CD4-positive, alpha-beta T cell (primary cell): ENCODE measurements around the gene JAZF1. TPM values are rescaled to one million over a fixed set of nuclear protein-coding genes. Genes with fewer than 3 reads are reported as not detected.

Experiments
- ATAC-seq: fragments of 200-7000 bp; cut with Tn5 transposase; one replicate; pipeline ENCODE4 v1.10.0; 2022; ENCODE audit warnings: mild to moderate bottlenecking; ENCODE audit not compliant: poor library complexity
- CTCF ChIA-PET: fragments of 350-600 bp; sonication (Branson Sonifier 250); formaldehyde crosslinking; loops from one replicate; lab custom pipeline; 2021; ENCODE audit warnings: antibody characterized with exemption, inconsistent platforms; lab: Charles Lee
- POLR2A ChIA-PET: fragments of 350-600 bp; sonication (Branson Sonifier 250); formaldehyde crosslinking; loops from one replicate; lab custom pipeline; 2021; ENCODE audit warnings: antibody characterized with exemption, inconsistent platforms; lab: Charles Lee
- DNase-seq, 14 experiments: peaks; one replicate each; pipeline ENCODE4 v3.0.0-alpha.2; 2013 to 2020; ENCODE audit warnings: mixed read lengths in 2 of 14
- H3K27ac ChIP-seq, 2 donors: one replicate each; pipeline versions ENCODE4 v1.5.1 to v1.7.0; 2013; ENCODE audit warnings: low read length in 2 of 2, low read depth in 1 of 2, mild to moderate bottlenecking in 1 of 2
- H3K27me3 ChIP-seq, 2 experiments: 1 replicate in 1 of 2; 2 replicates in 1 of 2; pipeline versions ENCODE4 v1.6.1 to v1.7.0; 2013; ENCODE audit warnings: low read length in 2 of 2, control low read depth in 1 of 2, mild to moderate bottlenecking in 1 of 2, moderate library complexity in 1 of 2; ENCODE audit not compliant: insufficient read depth in 2 of 2, control insufficient read depth in 1 of 2
- H3K36me3 ChIP-seq: one replicate; pipeline ENCODE4 v1.6.1; 2013; ENCODE audit warnings: low read length, control low read depth; ENCODE audit not compliant: insufficient read depth
- H3K4me1 ChIP-seq: one replicate; pipeline ENCODE4 v1.6.1; 2013; ENCODE audit warnings: low read length, control low read depth; ENCODE audit not compliant: insufficient read depth
- H3K4me3 ChIP-seq: one replicate; pipeline ENCODE4 v1.5.1; 2013; ENCODE audit warnings: mild to moderate bottlenecking, low read length, moderate library complexity
- H3K9me3 ChIP-seq, 2 experiments: 1 replicate in 1 of 2; 2 replicates in 1 of 2; pipeline versions ENCODE4 v1.6.1 to v1.7.0; 2013; ENCODE audit warnings: low read length in 2 of 2, mild to moderate bottlenecking in 2 of 2, control low read depth in 1 of 2, moderate library complexity in 1 of 2; ENCODE audit not compliant: control insufficient read depth in 1 of 2, insufficient read depth in 1 of 2
- H3K27ac Mint-ChIP-seq: one replicate; pipeline ENCODE4 v1.8.0; 2020; ENCODE audit warnings: mixed read lengths
- H3K27me3 Mint-ChIP-seq: one replicate; pipeline ENCODE4 v1.8.0; 2021; ENCODE audit warnings: mixed read lengths
- H3K36me3 Mint-ChIP-seq: one replicate; pipeline ENCODE4 v1.8.0; 2021; ENCODE audit warnings: low read depth, mixed read lengths
- H3K4me1 Mint-ChIP-seq: one replicate; pipeline ENCODE4 v1.8.0; 2021; ENCODE audit warnings: low read depth, mixed read lengths
- H3K4me3 Mint-ChIP-seq: one replicate; pipeline ENCODE4 v1.8.0; 2020; ENCODE audit warnings: mild to moderate bottlenecking, mixed read lengths
- H3K9me3 Mint-ChIP-seq: one replicate; pipeline ENCODE4 v1.8.0; 2020; ENCODE audit warnings: mixed read lengths
- CTCF ChIP-seq: fragments of 200-600 bp; IDR thresholded peaks from one replicate; pipeline ENCODE4 v1.8.0; 2022; ENCODE audit warnings: antibody characterized with exemption, mild to moderate bottlenecking
- intact Hi-C, 2 experiments: fragments of 100-400 bp; cut with DNase I in 1 of 2; cut with micrococcal nuclease in 1 of 2; formaldehyde crosslinking; loops; one replicate each; pipeline versions ENCODE4 v1.15.1 to v1.9.0; 2023 to 2025; cut with DNase I, micrococcal nuclease
- total RNA-seq, 174 experiments: library from RNA in 2 of 174; stranded (reverse) in 2 of 174; gene quantifications; one replicate each; pipeline ENCODE4 v1.2.3 and lab custom pipeline; 2021 to 2026

The JAZF1 gene
- total RNA-seq, 2 experiments from 2014 or later = 9.9 to 11.1 TPM

- no peaks in the 10 kb centered on the region for H3K9me3 Mint-ChIP-seq
- no peaks in the 10 kb centered on the region for H3K4me1 Mint-ChIP-seq
- TF ChIP-seq CTCF = no peak
- H3K4me3 Mint-ChIP-seq = no peak overlapping the region
- ATAC-seq (no peak), DNase-seq (no peak)
- intact Hi-C loops = no loop called here
- ChIA-PET POLR2A (no interaction called here), CTCF (no interaction called here)
- Histone ChIP-seq H3K9me3 (no peaks in the 10 kb centered on the region), H3K27ac (no peak overlapping the region), H3K27me3 (no peaks in the 10 kb centered on the region), H3K36me3 (peaks cover 5% of the 10 kb centered on the region), H3K4me3 (no peak overlapping the region), H3K4me1 (peaks cover 3% of the 10 kb centered on the region)
- H3K36me3 Mint-ChIP-seq = peaks cover under 1% of the 10 kb centered on the region
- no peaks in the 10 kb centered on the region for H3K27me3 Mint-ChIP-seq
- H3K27ac Mint-ChIP-seq = no peak overlapping the region
These were observed 184.5 kb downstream of the JAZF1 start for GRCh38 chr7:27996141-27996540.

GRCh38 chr7:27995228-27995627, 185.4 kb downstream of the JAZF1 start:
- ChIA-PET POLR2A (no interaction called here), CTCF (no interaction called here)
- Histone ChIP-seq H3K36me3 (peaks cover 5% of the 10 kb centered on the region), H3K4me1 (peaks cover 3% of the 10 kb centered on the region), H3K4me3 (no peak overlapping the region), H3K9me3 (no peaks in the 10 kb centered on the region), H3K27ac (no peak overlapping the region), H3K27me3 (no peaks in the 10 kb centered on the region)
- no peaks in the 10 kb centered on the region for H3K9me3 Mint-ChIP-seq
- H3K4me3 Mint-ChIP-seq = no peak overlapping the region
- no peaks in the 10 kb centered on the region for H3K27me3 Mint-ChIP-seq
- no peak for ATAC-seq
- DNase-seq = no peak
- no peak for TF ChIP-seq CTCF
- intact Hi-C loops = no loop called here
- H3K36me3 Mint-ChIP-seq = peaks cover 6% of the 10 kb centered on the region
- no peak overlapping the region for H3K27ac Mint-ChIP-seq
- no peaks in the 10 kb centered on the region for H3K4me1 Mint-ChIP-seq

- Mint-ChIP-seq H3K9me3 (no peaks in the 10 kb centered on the region), H3K36me3 (peaks cover 11% of the 10 kb centered on the region), H3K27me3 (no peaks in the 10 kb centered on the region), H3K27ac (no peak overlapping the region), H3K4me3 (no peak overlapping the region), H3K4me1 (no peaks in the 10 kb centered on the region)
- ChIA-PET CTCF (no interaction called here), POLR2A (no interaction called here)
- H3K27me3 ChIP-seq = no peaks in the 10 kb centered on the region
- no peak for DNase-seq
- no peak overlapping the region for H3K4me3 ChIP-seq
- no peak overlapping the region for H3K27ac ChIP-seq
- intact Hi-C loops = no loop called here
- TF ChIP-seq CTCF = no peak
- no peaks in the 10 kb centered on the region for H3K9me3 ChIP-seq
- ATAC-seq = no peak
- H3K36me3 ChIP-seq = peaks cover 5% of the 10 kb centered on the region
- peaks cover 3% of the 10 kb centered on the region for H3K4me1 ChIP-seq
These were observed 186.0 kb downstream of the JAZF1 start for GRCh38 chr7:27994639-27995038.
